Measurements from ENCODE around the gene BRSK1. TPM values are rescaled to one million over a fixed set of nuclear protein-coding genes. Genes with fewer than 3 reads are reported as not detected.

Gene BRSK1
- total RNA-seq, 1 experiment from 2014 or later = 8.7 TPM

- DNase-seq (no peak), ATAC-seq (no peak)
- Histone ChIP-seq H3K27me3 (ENCODE audit: low read length) (no peaks in the 10 kb centered on the region), H2AFZ (ENCODE audit: low read length) (no peak overlapping the region), H3K4me1 (ENCODE audit: insufficient read depth, low read length) (no peaks in the 10 kb centered on the region), H3K9me2 (replicated peaks; ENCODE audit: low read length) (no peaks in the 10 kb centered on the region), H3K9ac (ENCODE audit: low read length) (no peak overlapping the region), H3K4me2 (ENCODE audit: low read length) (no peak overlapping the region), H3K27ac (ENCODE audit: low read length) (no peak overlapping the region), H3K79me2 (ENCODE audit: low read length) (no peaks in the 10 kb centered on the region), H3K9me3 (ENCODE audit: low read length) (no peaks in the 10 kb centered on the region), H4K20me1 (ENCODE audit: low read length) (no peaks in the 10 kb centered on the region), H3F3A (ENCODE audit: low read length, unreplicated experiment) (no peaks in the 10 kb centered on the region), H3K36me3 (ENCODE audit: low read depth, low read length) (no peaks in the 10 kb centered on the region), H3K4me3 (ENCODE audit: low read length) (no peak overlapping the region)
- POLR2A ChIA-PET (ENCODE audit: unreplicated experiment) = no interaction called here
- no TSS peak for BruUV-seq (replicated peaks)
- intact Hi-C loops (cut with micrococcal nuclease) = no loop called here
- TF ChIP-seq CTCF (conservative IDR thresholded peaks at IDR 0.05; ENCODE audit: low read depth, low read length) (no peak), EZH2phosphoT487 (IDR thresholded peaks at IDR 0.05; ENCODE audit: borderline replicate concordance, low read length) (no peak), EZH2 (IDR thresholded peaks at IDR 0.05; ENCODE audit: low read length, unreplicated experiment) (no peak)
- CTCF ChIA-PET = no interaction called here
Observed at GRCh38 chr19:55311797-55312196, 28.0 kb downstream of the BRSK1 start.

- TF ChIP-seq EZH2 (IDR thresholded peaks at IDR 0.05; ENCODE audit: low read length, unreplicated experiment) = no peak
- no peak for TF ChIP-seq EZH2phosphoT487 (IDR thresholded peaks at IDR 0.05; ENCODE audit: borderline replicate concordance, low read length)
- no peak for TF ChIP-seq CTCF (conservative IDR thresholded peaks at IDR 0.05; ENCODE audit: low read depth, low read length)
- intact Hi-C loops (cut with micrococcal nuclease) = no loop called here
- H3K9me2 ChIP-seq (replicated peaks; ENCODE audit: low read length) = no peaks in the 10 kb centered on the region
- no peaks in the 10 kb centered on the region for H3K9me3 ChIP-seq (ENCODE audit: low read length)
- H2AFZ ChIP-seq (ENCODE audit: low read length) = no peak overlapping the region
- no peak for ATAC-seq
- POLR2A ChIA-PET (ENCODE audit: unreplicated experiment) = no interaction called here
- H3K27ac ChIP-seq (ENCODE audit: low read length) = no peak overlapping the region
- H3K4me2 ChIP-seq (ENCODE audit: low read length) = no peak overlapping the region
- H4K20me1 ChIP-seq (ENCODE audit: low read length) = no peaks in the 10 kb centered on the region
- H3K4me1 ChIP-seq (ENCODE audit: insufficient read depth, low read length) = no peaks in the 10 kb centered on the region
- CTCF ChIA-PET = no interaction called here
- H3F3A ChIP-seq (ENCODE audit: low read length, unreplicated experiment) = no peaks in the 10 kb centered on the region
- H3K4me3 ChIP-seq (ENCODE audit: low read length) = no peak overlapping the region
- no peak for DNase-seq
- H3K79me2 ChIP-seq (ENCODE audit: low read length) = no peaks in the 10 kb centered on the region
- H3K27me3 ChIP-seq (ENCODE audit: low read length) = no peaks in the 10 kb centered on the region
- no peaks in the 10 kb centered on the region for H3K36me3 ChIP-seq (ENCODE audit: low read depth, low read length)
- no TSS peak for BruUV-seq (replicated peaks)
- H3K9ac ChIP-seq (ENCODE audit: low read length) = no peak overlapping the region
Observed at GRCh38 chr19:55312621-55313512, 29.1 kb downstream of the BRSK1 start.

GRCh38 chr19:55314396-55314795 lies 30.6 kb downstream of the BRSK1 start:
- no peaks in the 10 kb centered on the region for H3K9me3 ChIP-seq (ENCODE audit: low read length)
- CTCF ChIA-PET = no interaction called here

More at GRCh38 chr19:55314396-55314795, 30.6 kb downstream of the BRSK1 start:
- ATAC-seq (no peak), DNase-seq (no peak)
- TF ChIP-seq CTCF (conservative IDR thresholded peaks at IDR 0.05; ENCODE audit: low read depth, low read length) (no peak), EZH2 (IDR thresholded peaks at IDR 0.05; ENCODE audit: low read length, unreplicated experiment) (no peak), EZH2phosphoT487 (IDR thresholded peaks at IDR 0.05; ENCODE audit: borderline replicate concordance, low read length) (no peak)
- intact Hi-C loops (cut with micrococcal nuclease) = no loop called here
- no peaks in the 10 kb centered on the region for H3K79me2 ChIP-seq (ENCODE audit: low read length)
- H3F3A ChIP-seq (ENCODE audit: low read length, unreplicated experiment) = no peaks in the 10 kb centered on the region
- no peak overlapping the region for H2AFZ ChIP-seq (ENCODE audit: low read length)
- POLR2A ChIA-PET (ENCODE audit: unreplicated experiment) = no interaction called here
- H3K27me3 ChIP-seq (ENCODE audit: low read length) = no peaks in the 10 kb centered on the region
- no peaks in the 10 kb centered on the region for H4K20me1 ChIP-seq (ENCODE audit: low read length)
- BruUV-seq (replicated peaks) = no TSS peak
- no peaks in the 10 kb centered on the region for H3K36me3 ChIP-seq (ENCODE audit: low read depth, low read length)
- no peaks in the 10 kb centered on the region for H3K9me2 ChIP-seq (replicated peaks; ENCODE audit: low read length)
- no peaks in the 10 kb centered on the region for H3K4me1 ChIP-seq (ENCODE audit: insufficient read depth, low read length)
- no peak overlapping the region for H3K27ac ChIP-seq (ENCODE audit: low read length)
- H3K9ac ChIP-seq (ENCODE audit: low read length) = no peak overlapping the region
- no peak overlapping the region for H3K4me3 ChIP-seq (ENCODE audit: low read length)
- no peak overlapping the region for H3K4me2 ChIP-seq (ENCODE audit: low read length)

All from PC-3 (cell line).